ENCODE measurements around the gene C5orf63.

- no peak for TF ChIP-seq CTCF (IDR thresholded peaks at IDR 0.05)
- no peak for TF ChIP-seq ZFX (IDR thresholded peaks at IDR 0.05; ENCODE audit: borderline replicate concordance)
Observed at GRCh38 chr5:127092690-127093089, 19.4 kb upstream of the C5orf63 start.

All from 22Rv1 (cell line).